K562 (cell line): ENCODE measurements around the gene GPR183. TPM values are rescaled to one million over a fixed set of nuclear protein-coding genes. Genes with fewer than 3 reads are reported as not detected.

Experiments used
- ATAC-seq: fragments of 200-7000 bp; cut with Tn5 transposase; 3 replicates; pipeline ENCODE4 v1.9.1; 2020; ENCODE audit warnings: moderate library complexity
- BruUV-seq: library from RNA; stranded (reverse); fragments of 400-500 nt; replicated peaks from 2 replicates; lab custom pipeline; 2021; lab: Mats Ljungman, UMichigan
- CTCF ChIA-PET: fragments of 300-600 bp; formaldehyde crosslinking; extraction: SDS; loops from one replicate; lab custom pipeline; 2021; ENCODE audit warnings: low intra/inter-chr PET ratio; lab: Yijun Ruan, JAX
- POLR2A ChIA-PET: fragments of 300-600, 350-650 bp; sonication (Branson Sonifier 250); formaldehyde crosslinking; extraction: SDS; loops from one replicate; lab custom pipeline; 2021; ENCODE audit warnings: antibody characterized with exemption, inconsistent platforms; lab: Yijun Ruan, JAX
- DNase-seq, 4 experiments: peaks; one replicate each; pipeline versions ENCODE4 v3.0.0 to v3.0.0-alpha.2; 2011 to 2018; ENCODE audit warnings: low spot score in 3 of 4, mixed read lengths in 3 of 4; ENCODE audit errors: extremely low read depth in 1 of 4
- FAIRE-seq: peaks from 2 replicates; lab custom pipeline; 2011; peaks lifted over from hg19 to GRCh38; lab: Jason Lieb, UNC
- H2AFZ ChIP-seq: 2 replicates; pipeline ENCODE4 v1.6.0; 2011; ENCODE audit warnings: low read depth, low read length, control low read depth, inconsistent platforms
- H3K27ac ChIP-seq: fragments of 200-600 bp; 3 replicates; pipeline ENCODE4 v1.8.0; 2011; ENCODE audit warnings: low read depth, mild to moderate bottlenecking, control low read depth, inconsistent platforms, low read length, moderate library complexity, mixed read lengths; ENCODE audit errors: extremely low read depth
- H3K27me3 ChIP-seq, 2 experiments: fragments of 300-600 bp in 1 of 2; 2 replicates in 1 of 2; 3 replicates in 1 of 2; pipeline versions ENCODE4 v1.6.0 to v1.8.0; 2011; ENCODE audit warnings: inconsistent platforms in 2 of 2, low read length in 2 of 2, mild to moderate bottlenecking in 1 of 2, mixed read lengths in 1 of 2, moderate library complexity in 1 of 2; ENCODE audit not compliant: control insufficient read depth in 2 of 2, insufficient read depth in 2 of 2
- H3K36me3 ChIP-seq: fragments of 300-600 bp; 3 replicates; pipeline ENCODE4 v1.8.0; 2011; ENCODE audit warnings: mild to moderate bottlenecking, low read length, inconsistent platforms; ENCODE audit not compliant: control insufficient read depth, insufficient read depth
- H3K4me1 ChIP-seq, 2 experiments: fragments of 200-600 bp in 1 of 2; replicated peaks in 1 of 2; 2 replicates in 1 of 2; 3 replicates in 1 of 2; pipeline versions ENCODE4 v1.5.1 to v1.8.0; 2011; ENCODE audit warnings: inconsistent platforms in 2 of 2, low read length in 2 of 2, mild to moderate bottlenecking in 1 of 2, mixed read lengths in 1 of 2, moderate library complexity in 1 of 2; ENCODE audit not compliant: control insufficient read depth in 2 of 2, insufficient read depth in 2 of 2
- H3K4me2 ChIP-seq: 2 replicates; pipeline ENCODE4 v1.6.1; 2011; ENCODE audit warnings: low read length, control low read depth, inconsistent platforms, mixed read lengths; ENCODE audit not compliant: insufficient read depth
- H3K4me3 ChIP-seq: fragments of 200-600 bp; sonication (generic), shearing (Covaris generic); 2 replicates; pipeline ENCODE4 v1.5.1; 2016; ENCODE audit warnings: control low read depth, inconsistent platforms
- H3K79me2 ChIP-seq: fragments of 200-600 bp; 3 replicates; pipeline ENCODE4 v1.8.0; 2011; ENCODE audit warnings: low read length, inconsistent platforms; ENCODE audit not compliant: control insufficient read depth, insufficient read depth
- H3K9ac ChIP-seq, 2 experiments: 2 replicates each; pipeline versions ENCODE4 v1.6.0 to v1.6.1; 2011; ENCODE audit warnings: low read depth in 2 of 2, low read length in 2 of 2, control low read depth in 1 of 2, inconsistent platforms in 1 of 2, mild to moderate bottlenecking in 1 of 2, mixed read lengths in 1 of 2; ENCODE audit not compliant: insufficient read depth in 1 of 2
- H3K9me1 ChIP-seq: one replicate; pipeline ENCODE4 v1.6.0; 2011; ENCODE audit warnings: inconsistent platforms, mild to moderate bottlenecking, low read length, moderate library complexity; ENCODE audit not compliant: control insufficient read depth, insufficient read depth
- H3K9me3 ChIP-seq: replicated peaks from 2 replicates; pipeline ENCODE4 v1.5.1; 2011; ENCODE audit warnings: low read depth, low read length, inconsistent platforms; ENCODE audit not compliant: control insufficient read depth, insufficient read depth
- H4K20me1 ChIP-seq: replicated peaks from 2 replicates; pipeline ENCODE4 v1.6.1; 2011; ENCODE audit warnings: low read length, inconsistent platforms, mixed read lengths; ENCODE audit not compliant: control insufficient read depth, insufficient read depth
- BCL6 ChIP-seq: fragments of 250-450 bp; sonication (Bioruptor Pico); IDR thresholded peaks from 2 replicates; pipeline ENCODE4 v1.4.0; 2020
- CHD4 ChIP-seq: fragments of 200-600 bp; sonication (generic); IDR thresholded peaks from 3 replicates; pipeline ENCODE4 v1.6.1; 2012; ENCODE audit warnings: low read depth, mild to moderate bottlenecking, mixed read lengths, low read length, inconsistent platforms; ENCODE audit not compliant: insufficient read depth, insufficient replicate concordance, poor library complexity, severe bottlenecking
- KDM4B ChIP-seq, 2 experiments: fragments of 450-650 bp in 1 of 2; sonication (generic) in 1 of 2; IDR thresholded peaks; 2 replicates each; pipeline ENCODE4 v1.6.1; 2016 to 2017; ENCODE audit warnings: borderline replicate concordance in 2 of 2, antibody characterized with exemption in 1 of 2, low read depth in 1 of 2, mild to moderate bottlenecking in 1 of 2
- RAD51 ChIP-seq: fragments of 450-650 bp; IDR thresholded peaks from 2 replicates; pipeline ENCODE4 v1.7.1; 2016; ENCODE audit warnings: low read depth, mild to moderate bottlenecking, borderline replicate concordance
- ZZZ3 ChIP-seq: fragments of 450-650 bp; IDR thresholded peaks from 2 replicates; pipeline ENCODE4 v1.6.1; 2016; ENCODE audit warnings: antibody characterized with exemption, mild to moderate bottlenecking, moderate library complexity
- WGBS: fragments of 100-300 bp; shearing (Covaris generic); methylation state at CpG from one replicate; pipeline ENCODE4 v1.1.6; 2016; ENCODE audit warnings: low coverage, mixed read lengths; ENCODE audit not compliant: insufficient coverage; ENCODE audit errors: missing lambda C conversion rate; 5-methylcytosine and 5-hydroxymethylcytosine counted together
- in situ Hi-C: fragments of 300-500 bp; cut with MboI; formaldehyde crosslinking; loops from 4 replicates; pipeline ENCODE4 v1.15.0; 2018; ENCODE audit warnings: inconsistent platforms, mixed read lengths
- intact Hi-C: fragments of 100-400 bp; cut with micrococcal nuclease; formaldehyde crosslinking; loops from 2 replicates; pipeline ENCODE4 v1.14.2; 2022
- polyA plus RNA-seq, 8 experiments: library from polyadenylated mRNA; depleted of rRNA in 4 of 8; stranded (reverse) in 5 of 8; unstranded in 3 of 8; fragments of >200 nt; fragmentation: Nextera tagmentation in 2 of 8; fragmentation: Illumina TruSeq in 1 of 8; extraction: Ambion mirVana in 2 of 8; extraction: Trizol in 1 of 8; gene quantifications; 2 replicates each; pipeline versions ENCODE4 v1.2.1 to v1.2.3, GENCODE V29; 2011 to 2014; ENCODE audit warnings: inconsistent platforms in 1 of 8, missing spikeins in 1 of 8
- total RNA-seq, 7 experiments: library from RNA; depleted of rRNA in 6 of 7; stranded (reverse); fragments of >200 nt in 6 of 7; fragmentation: Illumina TruSeq in 2 of 7; extraction: Trizol in 2 of 7; gene quantifications; 2 replicates each; pipeline versions ENCODE4 v1.2.1 to v1.2.3, GENCODE V29; 2011 to 2021; ENCODE audit warnings: low replicate concordance in 1 of 7
- TF ChIP-seq, protein P1 (sequence below): sonication (generic); formaldehyde crosslinking; IDR thresholded peaks from 2 replicates; pipeline ENCODE4 v1.8.0; 2022; ENCODE audit warnings: missing genetic modification reagents, mild to moderate bottlenecking, borderline replicate concordance
- TF ChIP-seq, protein P2 (sequence below): fragments of 450-650 bp; IDR thresholded peaks from 2 replicates; pipeline ENCODE4 v1.6.1; 2017; ENCODE audit warnings: antibody characterized with exemption
- TF ChIP-seq, protein P3 (sequence below), 2 experiments: fragments of 450-650 bp; IDR thresholded peaks; 2 replicates each; pipeline ENCODE4 v1.6.1; 2018; ENCODE audit warnings: mild to moderate bottlenecking in 2 of 2, low read depth in 1 of 2; ENCODE audit not compliant: partially characterized antibody in 2 of 2

The GPR183 gene
- total and polyA plus RNA-seq, 9 of the 15 experiments (the other 6 are each of a cell fraction or from before 2014, with no cell fraction given) = 1.3 to 10.2 (median 3.7) TPM

DNA sequence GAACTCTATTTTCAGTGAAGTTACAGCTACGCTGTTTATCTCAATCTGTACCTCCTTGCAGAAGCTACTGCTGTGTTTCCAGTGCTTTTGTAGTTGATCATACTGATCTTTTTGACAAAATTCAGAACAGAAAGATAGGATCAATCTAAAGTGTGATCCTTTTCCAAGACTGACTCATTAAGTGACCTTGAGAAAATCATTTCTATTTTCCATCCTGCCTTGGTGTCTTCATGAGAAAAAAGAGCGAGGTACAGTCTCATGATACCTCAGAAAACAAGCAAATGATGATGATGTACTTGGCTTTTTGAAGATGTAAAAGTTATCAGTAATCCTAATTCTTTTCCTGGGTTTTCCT is 46.0 kb upstream of the GPR183 start (continued):
- TF ChIP-seq, protein P1, sequence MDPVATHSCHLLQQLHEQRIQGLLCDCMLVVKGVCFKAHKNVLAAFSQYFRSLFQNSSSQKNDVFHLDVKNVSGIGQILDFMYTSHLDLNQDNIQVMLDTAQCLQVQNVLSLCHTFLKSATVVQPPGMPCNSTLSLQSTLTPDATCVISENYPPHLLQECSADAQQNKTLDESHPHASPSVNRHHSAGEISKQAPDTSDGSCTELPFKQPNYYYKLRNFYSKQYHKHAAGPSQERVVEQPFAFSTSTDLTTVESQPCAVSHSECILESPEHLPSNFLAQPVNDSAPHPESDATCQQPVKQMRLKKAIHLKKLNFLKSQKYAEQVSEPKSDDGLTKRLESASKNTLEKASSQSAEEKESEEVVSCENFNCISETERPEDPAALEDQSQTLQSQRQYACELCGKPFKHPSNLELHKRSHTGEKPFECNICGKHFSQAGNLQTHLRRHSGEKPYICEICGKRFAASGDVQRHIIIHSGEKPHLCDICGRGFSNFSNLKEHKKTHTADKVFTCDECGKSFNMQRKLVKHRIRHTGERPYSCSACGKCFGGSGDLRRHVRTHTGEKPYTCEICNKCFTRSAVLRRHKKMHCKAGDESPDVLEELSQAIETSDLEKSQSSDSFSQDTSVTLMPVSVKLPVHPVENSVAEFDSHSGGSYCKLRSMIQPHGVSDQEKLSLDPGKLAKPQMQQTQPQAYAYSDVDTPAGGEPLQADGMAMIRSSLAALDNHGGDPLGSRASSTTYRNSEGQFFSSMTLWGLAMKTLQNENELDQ (CRISPR knock-in tag) = no peak
- TF ChIP-seq BCL6 (CRISPR knock-in tag) = no peak

DNA sequence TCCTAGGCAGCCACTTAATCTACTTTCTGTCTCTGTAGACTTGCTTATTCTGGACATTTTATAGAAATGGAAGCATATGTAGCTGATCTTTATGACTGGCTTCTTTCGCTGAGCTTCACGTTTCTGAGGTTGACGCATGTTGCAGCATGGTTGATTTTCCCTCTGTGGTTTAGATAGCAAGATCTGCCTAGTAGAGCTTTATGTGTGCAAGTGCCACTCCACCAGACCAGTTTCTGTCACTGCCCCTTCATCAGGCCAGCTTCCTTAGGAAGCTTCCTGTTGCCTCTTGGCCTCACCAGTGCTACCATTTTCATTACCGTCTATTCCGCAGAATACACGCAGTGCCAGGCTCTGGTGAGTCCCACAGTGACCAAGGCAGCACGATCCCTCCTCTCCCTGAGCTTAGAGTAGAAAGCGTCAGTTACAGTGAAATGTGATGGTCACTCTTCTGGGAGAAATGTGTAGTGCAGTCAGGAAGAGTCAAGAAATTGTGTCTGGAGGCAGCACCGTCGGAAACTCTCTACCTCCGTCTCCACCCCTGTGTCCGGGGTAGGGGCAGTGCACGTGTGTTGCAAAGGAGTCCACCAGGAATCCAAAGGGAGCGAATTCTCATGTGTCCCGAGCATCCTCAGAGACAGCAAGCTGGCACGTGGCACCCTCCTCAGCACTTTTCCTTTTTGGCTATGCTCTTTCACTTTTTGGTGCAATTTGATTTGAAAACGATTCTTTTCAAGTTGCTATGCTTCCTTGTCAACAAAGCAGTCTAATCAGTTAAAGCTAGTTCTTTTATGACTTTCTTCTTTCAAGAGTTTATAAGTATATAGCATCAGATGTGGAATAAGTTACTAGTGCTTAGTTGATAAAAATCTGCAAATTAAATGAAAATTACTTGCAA is 45.4 kb upstream of the GPR183 start:
- Histone ChIP-seq H3K4me3 (no peak overlapping the region), H4K20me1 (no peaks in the 10 kb centered on the region; the same call in 1 of the 2 replicates), H2AFZ (no peak overlapping the region), H3K9ac (no peak overlapping the region), H3K79me2 (no peaks in the 10 kb centered on the region), H3K9me1 (peaks cover 4% of the 10 kb centered on the region), H3K36me3 (peaks cover 40% of the 10 kb centered on the region; the same call in 2 of the 3 replicates), H3K9me3 (no peaks in the 10 kb centered on the region), H3K4me2 (no peak overlapping the region), H3K27me3 (no peaks in the 10 kb centered on the region), H3K4me1 (peaks cover 8 to 14% of the 10 kb centered on the region in 2 experiments; a peak in 4 of 5 replicates), H3K27ac (no peak overlapping the region)
- WGBS = 81% methylated on average over 15 of the region's 17 CpGs
- ChIA-PET POLR2A (interaction anchor here (0.6 kb wide), 1 partner anchor 582 kb away, joined by 3 read pairs; no protein-coding TSS in a partner anchor), CTCF (no interaction called here)
- DNase-seq (no peak), ATAC-seq (no peak), FAIRE-seq (no peak)
- BruUV-seq = no TSS peak
- intact Hi-C loops = no loop called here
- in situ Hi-C loops = no loop called here
- TF ChIP-seq, protein P2, sequence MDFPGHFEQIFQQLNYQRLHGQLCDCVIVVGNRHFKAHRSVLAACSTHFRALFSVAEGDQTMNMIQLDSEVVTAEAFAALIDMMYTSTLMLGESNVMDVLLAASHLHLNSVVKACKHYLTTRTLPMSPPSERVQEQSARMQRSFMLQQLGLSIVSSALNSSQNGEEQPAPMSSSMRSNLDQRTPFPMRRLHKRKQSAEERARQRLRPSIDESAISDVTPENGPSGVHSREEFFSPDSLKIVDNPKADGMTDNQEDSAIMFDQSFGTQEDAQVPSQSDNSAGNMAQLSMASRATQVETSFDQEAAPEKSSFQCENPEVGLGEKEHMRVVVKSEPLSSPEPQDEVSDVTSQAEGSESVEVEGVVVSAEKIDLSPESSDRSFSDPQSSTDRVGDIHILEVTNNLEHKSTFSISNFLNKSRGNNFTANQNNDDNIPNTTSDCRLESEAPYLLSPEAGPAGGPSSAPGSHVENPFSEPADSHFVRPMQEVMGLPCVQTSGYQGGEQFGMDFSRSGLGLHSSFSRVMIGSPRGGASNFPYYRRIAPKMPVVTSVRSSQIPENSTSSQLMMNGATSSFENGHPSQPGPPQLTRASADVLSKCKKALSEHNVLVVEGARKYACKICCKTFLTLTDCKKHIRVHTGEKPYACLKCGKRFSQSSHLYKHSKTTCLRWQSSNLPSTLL = no peak
- TF ChIP-seq ZZZ3 = no peak
- TF ChIP-seq, protein P3, sequence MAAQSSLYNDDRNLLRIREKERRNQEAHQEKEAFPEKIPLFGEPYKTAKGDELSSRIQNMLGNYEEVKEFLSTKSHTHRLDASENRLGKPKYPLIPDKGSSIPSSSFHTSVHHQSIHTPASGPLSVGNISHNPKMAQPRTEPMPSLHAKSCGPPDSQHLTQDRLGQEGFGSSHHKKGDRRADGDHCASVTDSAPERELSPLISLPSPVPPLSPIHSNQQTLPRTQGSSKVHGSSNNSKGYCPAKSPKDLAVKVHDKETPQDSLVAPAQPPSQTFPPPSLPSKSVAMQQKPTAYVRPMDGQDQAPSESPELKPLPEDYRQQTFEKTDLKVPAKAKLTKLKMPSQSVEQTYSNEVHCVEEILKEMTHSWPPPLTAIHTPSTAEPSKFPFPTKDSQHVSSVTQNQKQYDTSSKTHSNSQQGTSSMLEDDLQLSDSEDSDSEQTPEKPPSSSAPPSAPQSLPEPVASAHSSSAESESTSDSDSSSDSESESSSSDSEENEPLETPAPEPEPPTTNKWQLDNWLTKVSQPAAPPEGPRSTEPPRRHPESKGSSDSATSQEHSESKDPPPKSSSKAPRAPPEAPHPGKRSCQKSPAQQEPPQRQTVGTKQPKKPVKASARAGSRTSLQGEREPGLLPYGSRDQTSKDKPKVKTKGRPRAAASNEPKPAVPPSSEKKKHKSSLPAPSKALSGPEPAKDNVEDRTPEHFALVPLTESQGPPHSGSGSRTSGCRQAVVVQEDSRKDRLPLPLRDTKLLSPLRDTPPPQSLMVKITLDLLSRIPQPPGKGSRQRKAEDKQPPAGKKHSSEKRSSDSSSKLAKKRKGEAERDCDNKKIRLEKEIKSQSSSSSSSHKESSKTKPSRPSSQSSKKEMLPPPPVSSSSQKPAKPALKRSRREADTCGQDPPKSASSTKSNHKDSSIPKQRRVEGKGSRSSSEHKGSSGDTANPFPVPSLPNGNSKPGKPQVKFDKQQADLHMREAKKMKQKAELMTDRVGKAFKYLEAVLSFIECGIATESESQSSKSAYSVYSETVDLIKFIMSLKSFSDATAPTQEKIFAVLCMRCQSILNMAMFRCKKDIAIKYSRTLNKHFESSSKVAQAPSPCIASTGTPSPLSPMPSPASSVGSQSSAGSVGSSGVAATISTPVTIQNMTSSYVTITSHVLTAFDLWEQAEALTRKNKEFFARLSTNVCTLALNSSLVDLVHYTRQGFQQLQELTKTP (IDR thresholded peaks at IDR 0.05; ENCODE audit: low read depth in 1 of 2, partially characterized antibody in 2 of 2) = no peak
- no peak for TF ChIP-seq RAD51
- no peak for TF ChIP-seq KDM4B (IDR thresholded peaks at IDR 0.05; ENCODE audit: borderline replicate concordance in 2 of 2, low read depth in 1 of 2)
- no peak for TF ChIP-seq CHD4
